Measurements from ENCODE around the gene OR2B2.

The OR2B2 gene

DNA sequence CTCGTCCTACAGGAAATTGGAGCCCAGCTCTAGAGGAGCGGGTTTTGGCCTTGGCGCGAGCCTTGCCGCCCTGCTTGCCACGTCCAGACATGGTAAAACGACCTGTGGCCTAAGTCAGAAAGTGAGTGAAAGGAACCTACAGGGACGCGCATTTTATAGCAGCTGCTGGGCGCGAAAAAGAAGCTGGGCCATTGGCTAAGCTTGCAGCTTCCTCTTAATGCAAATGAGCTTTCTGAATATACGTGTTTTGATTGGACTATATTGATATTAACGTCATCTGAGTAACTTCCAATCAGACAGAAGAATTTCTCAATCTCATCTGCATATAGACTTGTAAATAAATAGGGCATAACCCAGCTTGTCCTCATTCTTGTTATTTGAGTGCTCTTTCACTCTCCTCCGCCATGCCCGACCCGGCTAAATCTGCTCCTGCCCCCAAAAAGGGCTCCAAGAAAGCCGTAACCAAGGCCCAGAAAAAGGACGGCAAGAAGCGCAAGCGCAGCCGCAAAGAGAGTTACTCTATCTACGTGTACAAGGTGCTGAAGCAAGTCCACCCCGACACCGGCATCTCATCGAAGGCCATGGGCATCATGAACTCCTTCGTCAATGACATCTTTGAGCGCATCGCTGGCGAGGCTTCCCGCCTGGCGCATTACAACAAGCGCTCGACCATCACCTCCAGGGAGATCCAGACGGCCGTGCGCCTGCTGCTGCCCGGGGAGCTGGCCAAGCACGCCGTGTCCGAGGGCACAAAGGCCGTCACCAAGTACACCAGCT lies 18.9 kb downstream of the OR2B2 start:
- DNase-seq: peak; percentile 95

DNA sequence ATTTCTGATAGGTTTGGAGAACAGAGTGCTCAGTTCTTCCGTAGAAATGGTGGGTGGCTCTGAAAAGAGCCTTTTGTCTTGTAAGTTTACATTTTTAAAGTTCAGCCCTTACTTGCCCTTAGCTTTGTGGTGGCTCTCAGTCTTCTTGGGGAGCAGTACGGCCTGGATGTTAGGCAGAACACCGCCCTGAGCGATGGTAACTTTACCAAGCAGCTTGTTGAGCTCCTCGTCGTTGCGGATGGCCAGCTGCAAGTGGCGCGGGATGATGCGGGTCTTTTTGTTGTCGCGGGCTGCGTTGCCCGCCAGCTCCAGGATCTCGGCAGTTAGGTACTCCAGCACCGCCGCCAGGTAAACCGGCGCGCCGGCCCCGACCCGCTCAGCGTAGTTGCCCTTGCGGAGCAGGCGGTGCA lies 19.5 kb downstream of the OR2B2 start:
- no peak for DNase-seq

DNA sequence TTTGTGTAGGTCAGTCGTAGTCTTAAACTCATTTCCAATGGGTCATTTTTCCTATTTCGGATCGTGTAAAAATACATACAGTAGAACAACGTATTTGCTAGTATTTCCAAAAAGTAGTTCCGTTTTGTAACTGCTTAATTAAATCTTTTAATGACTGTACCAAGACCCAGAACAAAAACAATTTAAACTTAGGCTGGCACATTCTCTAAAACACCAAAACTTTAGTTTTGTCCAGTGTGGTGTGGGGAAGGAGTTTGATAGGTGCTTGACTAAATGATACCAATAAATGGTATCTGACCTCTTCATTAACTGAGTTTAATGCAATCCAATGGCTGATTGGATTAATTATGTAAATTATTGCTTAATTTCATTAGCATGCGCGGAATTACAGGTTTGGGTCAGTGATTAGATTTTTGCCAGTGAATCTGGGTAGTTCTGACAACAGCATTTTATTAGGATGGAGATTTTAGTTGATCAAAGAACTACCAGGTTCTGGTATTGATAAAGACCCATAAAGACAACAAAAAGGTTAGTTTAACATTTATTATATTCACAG lies 20.8 kb downstream of the OR2B2 start:
- DNase-seq: no peak

DNA sequence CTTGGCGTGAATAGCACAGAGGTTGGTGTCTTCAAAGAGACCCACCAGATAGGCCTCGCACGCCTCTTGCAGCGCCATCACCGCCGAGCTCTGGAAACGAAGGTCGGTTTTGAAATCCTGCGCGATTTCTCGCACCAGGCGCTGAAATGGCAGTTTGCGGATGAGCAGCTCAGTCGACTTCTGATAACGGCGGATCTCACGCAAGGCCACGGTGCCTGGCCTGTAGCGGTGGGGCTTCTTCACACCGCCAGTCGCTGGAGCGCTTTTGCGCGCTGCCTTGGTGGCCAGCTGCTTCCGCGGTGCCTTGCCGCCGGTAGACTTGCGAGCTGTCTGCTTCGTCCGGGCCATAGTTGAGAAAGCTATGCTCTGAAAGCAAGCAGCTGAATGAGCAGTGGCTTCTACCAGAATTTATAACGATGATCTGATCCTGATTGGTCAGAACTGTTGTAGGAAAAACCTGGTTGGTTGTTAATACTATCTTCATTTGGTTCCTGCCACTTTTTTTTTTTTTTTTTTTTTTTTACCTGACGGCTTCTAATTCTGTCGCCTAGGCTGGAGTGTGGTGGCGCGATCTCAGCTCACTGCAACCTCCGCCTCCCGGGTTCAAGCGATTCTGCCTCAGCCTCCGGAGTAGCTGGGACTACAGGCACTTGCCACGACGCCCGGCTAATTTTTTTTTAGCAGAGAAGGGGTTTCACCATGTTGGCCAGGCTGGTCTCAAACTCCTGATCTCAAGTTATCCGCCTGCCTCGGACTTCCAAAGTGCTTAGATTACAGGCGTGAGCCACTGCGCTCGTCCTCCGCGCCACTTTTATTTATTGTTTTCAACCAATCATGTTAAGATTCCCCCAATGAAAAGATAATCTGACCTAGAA lies 21.5 kb downstream of the OR2B2 start:
- no peak for DNase-seq

DNA sequence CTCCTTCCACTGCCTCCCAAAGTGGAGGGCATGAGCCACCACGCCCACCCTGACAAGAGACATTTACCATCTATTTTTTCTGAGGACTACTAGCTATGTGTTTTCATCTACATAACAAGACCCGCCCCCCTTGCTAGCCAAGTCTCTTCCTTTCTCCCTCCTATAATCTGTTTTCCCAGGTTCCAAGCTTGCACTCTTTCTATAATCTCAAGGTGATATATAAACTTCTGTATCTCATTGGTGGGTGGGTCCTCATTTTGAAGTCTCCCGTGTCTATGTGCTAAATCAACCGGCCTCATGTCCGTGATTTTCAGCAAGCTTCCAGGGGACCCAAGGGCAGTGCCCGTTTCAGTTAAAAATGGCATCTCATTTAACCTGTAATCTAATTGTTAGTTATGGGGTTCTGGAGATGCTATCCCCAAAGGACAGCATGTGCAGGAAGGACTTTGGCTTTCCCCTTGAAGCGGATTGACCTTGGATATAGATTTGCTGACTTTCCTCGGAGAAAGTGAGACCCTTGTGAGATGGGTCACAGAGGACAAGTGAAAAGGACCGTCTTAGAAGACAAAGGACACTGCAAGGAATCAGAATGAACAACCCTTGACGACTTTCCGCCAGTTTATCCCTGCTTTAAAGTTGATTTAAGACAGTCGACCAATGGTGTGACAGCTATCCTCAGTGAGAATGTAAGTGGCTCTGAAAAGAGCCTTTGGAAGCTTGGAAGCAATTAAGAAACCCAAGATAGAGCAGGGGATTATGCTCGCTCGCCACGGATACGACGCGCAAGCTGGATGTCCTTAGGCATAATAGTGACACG lies 22.4 kb downstream of the OR2B2 start:
- DNase-seq: no peak

DNA sequence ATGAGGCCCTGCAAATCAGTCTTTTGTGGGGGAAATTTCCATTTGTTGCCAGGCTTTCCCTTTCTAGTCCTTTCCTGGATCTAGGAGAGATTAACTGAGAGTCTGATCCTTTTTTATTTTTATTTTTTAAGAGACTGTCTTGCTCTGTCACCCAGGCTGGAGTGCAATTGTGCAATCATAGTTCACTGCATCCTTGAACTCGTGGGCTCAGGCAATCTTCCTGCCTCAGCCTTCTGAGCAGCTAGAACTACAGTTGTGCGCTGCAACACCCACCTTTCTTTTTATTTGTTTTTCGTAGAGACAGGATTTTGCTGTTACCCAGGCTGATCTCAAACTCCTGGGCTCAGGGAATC lies 22.9 kb downstream of the OR2B2 start:
- DNase-seq: no peak

DNA sequence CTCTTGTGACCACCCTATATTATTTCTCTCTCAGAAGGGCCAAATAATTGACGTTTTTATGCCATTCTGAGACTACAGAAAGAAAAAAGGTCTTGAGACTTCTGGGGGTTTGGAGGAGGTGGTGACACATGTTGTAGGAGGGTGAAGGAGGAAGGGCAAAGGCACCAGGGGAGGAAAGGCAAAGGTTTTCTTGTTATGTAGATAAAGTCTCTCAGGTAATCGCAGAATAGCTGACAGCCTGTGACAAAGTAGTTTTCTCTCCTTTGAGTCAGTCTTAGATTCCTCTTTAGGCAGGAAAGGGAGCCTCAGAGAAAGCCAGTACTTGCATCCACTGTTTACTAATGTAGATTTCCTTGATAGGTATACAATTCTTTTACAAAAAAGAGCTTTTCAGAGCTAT lies 23.6 kb downstream of the OR2B2 start:
- no peak for DNase-seq

DNA sequence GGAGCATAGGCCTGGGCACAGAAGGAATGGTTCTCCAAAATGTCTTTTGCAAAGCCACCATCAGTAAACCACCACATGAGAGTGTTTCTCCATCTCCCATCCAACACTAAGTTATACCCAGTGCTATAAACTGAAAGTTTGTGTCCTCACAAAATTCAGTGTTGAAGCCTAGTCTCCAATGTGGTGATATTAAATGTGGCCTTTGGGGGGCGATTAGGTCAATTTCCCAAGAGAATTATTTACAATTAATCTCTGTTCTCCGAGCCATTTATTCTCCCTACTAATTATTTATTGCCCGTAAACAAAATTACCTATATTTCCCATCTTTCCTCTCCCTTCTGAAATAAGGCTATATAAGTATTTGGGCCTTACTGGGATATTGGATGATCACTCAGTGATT lies 26.1 kb downstream of the OR2B2 start:
- no peak for DNase-seq

DNA sequence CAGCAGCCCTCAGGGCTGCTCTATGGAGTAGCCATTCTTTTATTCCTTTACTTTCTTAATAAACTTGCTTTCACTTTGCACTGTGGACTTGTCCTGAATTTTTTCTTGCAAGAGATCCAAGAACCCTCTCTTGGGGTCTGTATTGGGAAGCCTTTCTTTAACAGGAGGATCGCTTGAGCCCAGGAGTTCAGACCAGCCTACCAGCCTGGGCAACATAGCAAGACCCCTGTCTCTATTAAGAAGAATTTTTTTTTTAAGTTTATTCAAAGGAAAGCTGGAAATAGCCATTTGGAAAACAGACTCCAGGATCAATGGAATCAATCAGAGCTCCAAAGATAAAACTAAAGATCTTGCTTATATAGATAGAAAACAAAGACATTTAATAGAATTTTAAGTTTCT lies 29.1 kb downstream of the OR2B2 start:
- DNase-seq: no peak

DNA sequence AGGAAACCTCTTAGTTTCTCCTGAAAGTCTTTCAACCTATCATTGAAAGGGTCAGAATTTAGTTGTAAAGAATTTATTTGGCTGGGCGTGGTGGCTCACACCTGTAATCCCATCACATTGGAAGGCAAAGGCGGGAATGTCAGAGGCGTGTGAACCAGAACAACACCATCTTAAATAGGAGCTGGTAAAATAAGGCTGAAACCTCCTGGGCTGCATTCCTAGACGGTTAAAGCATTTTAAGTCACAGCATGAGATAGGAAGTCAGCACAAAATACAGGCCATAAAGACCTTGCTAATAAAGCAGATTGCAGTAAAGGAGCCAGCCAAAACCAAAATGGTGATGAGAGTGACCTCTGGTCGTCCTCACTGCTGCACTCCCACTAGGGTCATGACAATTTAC lies 29.6 kb downstream of the OR2B2 start:
- DNase-seq: no peak

DNA sequence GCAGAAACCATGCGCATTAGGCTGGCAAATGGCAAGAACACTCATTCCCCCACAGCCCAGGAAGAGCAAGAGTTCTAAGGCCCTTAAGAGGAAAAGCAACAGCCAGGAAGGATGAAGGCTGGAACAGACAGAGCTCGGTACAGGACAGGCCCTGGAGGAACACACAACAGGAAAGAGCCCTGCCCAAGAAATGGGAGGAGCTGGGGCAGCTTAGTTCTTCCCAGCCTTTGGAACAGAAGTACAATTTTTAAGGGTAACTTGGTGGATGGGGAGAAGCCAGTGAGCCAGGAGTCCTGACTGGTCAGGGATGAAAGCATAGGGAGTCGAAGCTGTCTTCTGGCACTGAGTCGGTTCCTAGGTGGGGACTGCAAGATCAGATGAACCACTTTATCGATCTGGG lies 32.4 kb downstream of the OR2B2 start:
- no peak for DNase-seq

DNA sequence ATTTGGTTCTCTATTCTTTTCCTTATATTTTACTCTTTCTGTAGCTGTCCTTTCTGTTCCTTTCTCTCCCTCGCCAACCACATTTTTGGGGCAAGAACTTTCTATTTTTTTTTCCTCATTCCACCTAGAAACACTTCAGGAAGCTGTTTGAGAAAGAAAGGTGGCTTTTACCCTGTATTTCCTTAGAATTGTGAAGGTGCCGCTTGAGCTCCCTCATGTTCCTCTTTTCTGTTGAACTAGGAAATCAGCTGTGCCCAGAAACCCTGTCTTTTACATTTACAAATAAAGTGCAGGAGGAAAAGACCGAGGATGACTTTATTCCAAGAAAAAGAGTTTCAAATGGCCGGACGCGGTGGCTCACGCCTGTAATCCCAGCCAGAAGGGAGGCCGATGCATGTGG lies 38.2 kb downstream of the OR2B2 start:
- no peak for DNase-seq

DNA sequence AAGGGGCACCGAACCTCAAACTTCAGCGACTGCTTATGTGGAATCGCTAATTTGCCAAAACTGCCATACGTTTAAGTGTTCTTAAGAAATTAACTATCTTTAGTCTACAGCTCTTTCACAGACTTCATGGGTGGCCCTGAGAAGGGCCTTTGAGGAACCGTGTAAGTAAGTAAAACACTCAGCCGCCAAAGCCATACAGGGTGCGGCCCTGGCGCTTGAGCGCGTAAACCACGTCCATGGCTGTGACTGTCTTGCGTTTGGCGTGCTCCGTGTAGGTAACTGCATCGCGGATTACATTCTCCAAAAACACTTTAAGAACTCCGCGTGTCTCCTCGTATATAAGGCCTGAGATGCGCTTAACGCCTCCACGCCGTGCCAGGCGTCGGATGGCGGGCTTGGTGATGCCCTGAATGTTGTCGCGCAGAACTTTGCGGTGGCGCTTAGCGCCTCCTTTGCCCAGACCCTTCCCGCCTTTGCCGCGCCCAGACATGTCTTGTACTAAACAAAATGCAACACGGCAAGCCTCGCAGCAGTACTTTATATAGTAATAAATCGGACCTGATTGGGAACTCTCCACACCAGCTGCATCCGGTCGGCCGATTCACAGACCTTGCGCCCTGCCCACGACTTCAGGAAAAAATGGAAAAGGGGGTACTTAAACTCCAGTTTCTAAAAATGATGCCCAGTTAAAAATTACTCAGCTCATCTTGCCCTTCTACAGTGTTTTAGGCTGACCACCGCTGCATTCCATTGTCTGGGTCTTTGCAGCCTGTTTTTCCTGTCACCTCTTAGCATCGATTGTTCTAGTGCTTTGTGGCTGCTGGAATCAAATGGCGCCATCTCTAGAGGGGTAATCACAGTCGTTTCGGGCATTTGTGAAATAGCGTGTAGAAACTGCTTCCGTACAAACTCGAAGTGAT lies 38.9 kb downstream of the OR2B2 start:
- DNase-seq: peak; percentile 92

DNA sequence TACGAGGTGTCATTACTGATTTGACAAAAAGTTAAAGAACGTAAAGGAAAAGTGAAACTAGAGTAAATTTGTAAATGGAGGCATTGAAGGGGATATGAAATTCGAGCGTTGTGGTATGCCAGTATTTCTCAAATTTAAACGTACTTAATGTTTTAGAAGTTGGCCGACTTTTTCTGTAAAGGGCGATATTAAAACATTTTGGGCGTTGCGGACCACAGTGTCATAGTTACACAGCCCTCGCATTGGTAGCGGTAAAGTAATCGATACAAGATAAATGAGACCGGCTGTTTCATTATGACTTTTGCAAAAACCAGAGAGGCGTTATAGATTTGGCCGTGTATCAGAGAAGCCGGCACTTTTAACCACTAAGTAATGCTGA lies 39.6 kb downstream of the OR2B2 start:
- no peak for DNase-seq

DNA sequence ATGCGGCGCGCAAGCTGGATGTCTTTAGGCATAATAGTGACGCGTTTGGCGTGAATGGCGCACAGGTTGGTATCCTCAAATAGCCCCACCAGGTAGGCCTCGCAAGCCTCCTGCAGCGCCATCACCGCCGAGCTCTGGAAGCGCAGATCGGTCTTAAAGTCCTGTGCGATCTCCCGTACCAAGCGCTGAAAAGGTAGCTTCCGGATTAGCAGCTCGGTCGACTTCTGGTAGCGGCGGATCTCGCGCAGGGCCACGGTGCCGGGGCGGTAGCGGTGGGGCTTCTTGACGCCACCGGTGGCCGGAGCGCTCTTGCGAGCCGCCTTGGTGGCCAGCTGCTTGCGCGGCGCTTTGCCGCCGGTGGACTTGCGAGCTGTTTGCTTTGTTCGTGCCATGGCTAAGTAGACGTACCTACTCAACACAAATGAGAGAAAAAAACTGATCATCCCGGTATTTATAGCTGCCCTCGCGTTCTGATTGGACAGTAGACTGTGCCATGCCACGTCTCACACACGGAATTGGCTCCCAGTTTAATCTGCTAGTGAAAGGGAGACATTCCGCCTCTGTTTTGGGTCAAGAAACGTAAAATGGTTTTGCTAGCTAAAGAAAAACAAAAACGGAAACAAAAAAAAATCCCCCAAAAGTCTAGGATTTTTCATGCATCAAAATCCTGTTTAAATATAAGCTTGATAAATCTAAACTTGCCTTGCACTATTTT lies 40.1 kb downstream of the OR2B2 start:
- DNase-seq: peak; percentile 92

DNA sequence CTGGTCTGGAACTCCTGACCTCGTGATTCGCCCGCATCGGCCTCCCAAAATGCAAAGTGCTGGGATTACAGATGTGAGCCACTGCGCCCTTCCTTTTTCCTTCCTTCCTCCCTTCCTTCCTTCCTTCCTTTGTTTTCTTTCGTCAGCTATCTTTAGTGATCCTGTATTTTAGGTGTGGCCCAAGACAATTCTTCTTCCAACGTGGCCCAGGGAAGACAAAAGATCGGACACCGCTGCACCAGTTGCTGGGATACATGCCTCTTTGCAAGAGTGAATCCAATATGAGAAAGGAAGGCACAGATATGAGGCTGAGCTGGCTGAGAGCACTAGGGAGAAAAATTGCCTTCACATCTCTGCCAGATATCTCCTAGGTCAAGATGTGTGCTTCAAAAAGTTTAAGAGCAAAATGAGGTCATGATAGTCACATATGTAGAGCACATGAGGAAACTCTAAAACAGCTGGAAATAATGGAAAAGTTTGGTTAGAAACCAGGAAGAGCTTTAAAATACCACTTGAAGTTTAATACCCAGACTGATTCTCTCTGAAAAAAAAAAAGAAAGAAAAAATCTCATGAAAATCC lies 41.8 kb downstream of the OR2B2 start:
- no peak for DNase-seq

DNA sequence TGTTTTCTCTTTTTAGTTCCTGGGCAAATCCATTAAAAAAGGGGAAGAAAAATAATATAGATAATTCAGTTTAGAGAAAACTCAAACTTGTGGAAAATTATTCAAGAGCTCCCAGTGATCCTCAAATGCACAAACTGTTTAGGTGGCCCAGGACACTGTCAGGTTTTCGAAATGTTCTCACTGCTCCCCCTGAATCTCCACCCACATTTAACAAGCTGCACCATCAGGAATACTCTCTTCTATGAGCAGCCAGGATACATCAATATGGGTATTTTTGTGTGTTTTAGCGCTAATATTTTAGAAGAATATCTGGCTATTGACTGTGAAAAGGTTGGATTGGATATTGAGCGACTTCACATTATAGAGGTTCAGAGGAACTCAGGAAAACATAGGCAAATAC lies 43.9 kb downstream of the OR2B2 start:
- DNase-seq: no peak

DNA sequence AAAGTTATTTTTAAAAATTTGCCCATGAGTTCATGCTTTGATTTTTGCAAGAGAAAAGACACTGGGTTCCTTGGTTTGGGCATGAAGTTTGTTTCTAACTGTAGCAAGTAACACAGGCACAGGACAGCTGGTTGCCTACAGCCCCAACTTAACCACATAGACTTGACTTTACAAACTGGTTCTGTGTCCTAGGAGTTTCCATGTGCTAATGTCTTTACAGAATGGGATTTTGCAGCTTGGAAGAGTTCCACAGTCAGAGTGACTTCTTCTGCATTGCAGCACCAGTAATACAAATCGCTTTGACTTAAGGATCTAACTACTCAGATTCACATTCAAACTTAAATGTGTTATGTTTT lies 44.3 kb downstream of the OR2B2 start:
- no peak for DNase-seq

DNA sequence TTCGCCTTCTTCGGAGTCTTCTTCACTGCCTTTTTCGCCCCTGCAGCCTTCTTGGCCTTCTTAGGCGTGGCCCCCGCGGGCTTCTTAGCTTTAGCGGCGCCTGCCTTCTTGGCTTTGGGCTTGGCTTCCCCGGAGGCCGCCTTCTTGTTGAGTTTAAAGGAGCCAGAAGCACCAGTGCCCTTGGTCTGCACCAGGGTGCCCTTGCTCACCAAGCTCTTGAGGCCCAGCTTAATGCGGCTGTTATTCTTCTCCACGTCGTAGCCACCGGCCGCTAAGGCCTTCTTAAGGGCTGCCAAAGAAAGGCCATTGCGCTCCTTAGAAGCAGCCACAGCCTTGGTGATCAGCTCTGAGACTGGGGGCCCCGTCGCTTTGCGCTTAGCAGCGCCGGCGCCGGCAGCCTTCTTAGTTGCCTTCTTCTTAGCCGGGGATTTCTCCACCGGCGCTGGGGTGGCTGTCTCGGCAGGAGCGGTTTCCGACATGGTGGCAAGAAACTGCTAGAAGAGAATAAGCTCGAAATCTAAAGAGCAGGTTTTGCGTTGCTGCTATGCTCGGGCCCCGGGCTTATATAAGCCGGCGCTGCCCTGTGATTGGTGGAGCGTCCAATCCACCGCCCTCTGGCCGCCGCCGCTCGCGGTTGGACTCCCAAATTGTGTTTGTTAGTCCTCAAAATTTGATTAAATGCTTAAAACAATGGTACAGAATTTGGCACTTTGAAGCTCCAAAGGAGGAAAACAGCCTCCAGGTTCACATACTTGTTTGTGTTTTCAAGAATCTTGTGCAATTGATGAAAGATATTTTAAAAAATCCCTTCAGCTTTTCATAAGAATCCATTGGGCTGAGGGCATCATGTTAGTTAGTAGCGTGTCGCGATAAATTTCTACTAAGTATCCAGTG lies 44.9 kb downstream of the OR2B2 start:
- DNase-seq: peak; percentile 75
